Measurements from ENCODE around the gene TMTC3. TPM values are rescaled to one million over a fixed set of nuclear protein-coding genes. Genes with fewer than 3 reads are reported as not detected.

The TMTC3 gene
- total RNA-seq, 5 donors from 2014 or later (not counting 1 experiment from before 2014, with no cell fraction given): 7.1 to 11.0 (median 8.6) TPM

- ChIA-PET POLR2A (interaction anchor here in 1 of 2 donors (0.6 to 0.9 kb wide), 2 partner anchors 12 to 1563 kb away, joined by 3 to 6 read pairs; no protein-coding TSS in a partner anchor), CTCF (interaction anchor here in 1 of 2 donors (1.2 kb wide), 1 partner anchor 12 kb away, joined by 4 read pairs; no protein-coding TSS in a partner anchor)
- Mint-ChIP-seq H3K27ac (peak overlapping the region; percentile 96), H3K27me3 (no peaks in the 10 kb centered on the region), H3K9me3 (no peaks in the 10 kb centered on the region), H3K4me1 (peaks cover 51 to 62% (median 57%) of the 10 kb centered on the region in 3 donors), H3K36me3 (peaks cover 15% of the 10 kb centered on the region), H3K4me3 (peak overlapping the region; percentile 92 to 96 (median 94))
- Histone ChIP-seq H3K4me1 (ENCODE audit: control insufficient read depth in 1 of 2, extremely low read depth in 1 of 2, insufficient read depth in 2 of 2, low read length in 2 of 2) (peaks cover 12 to 14% of the 10 kb centered on the region in 2 experiments), H3K27ac (ENCODE audit: low read length) (peak overlapping the region; percentile 39), H3K4me3 (ENCODE audit: control insufficient read depth in 1 of 2, extremely low read depth in 1 of 2, low read length in 1 of 2) (peak overlapping the region; percentile 62 to 94), H3K27me3 (replicated peaks in 1 of 2; ENCODE audit: control insufficient read depth in 2 of 2, extremely low read depth in 1 of 2, insufficient read depth in 2 of 2, low read length in 1 of 2) (no peaks in the 10 kb centered on the region), H3K36me3 (ENCODE audit: control insufficient read depth in 2 of 2, extremely low read depth in 1 of 2, insufficient read depth in 1 of 2, low read length in 1 of 2) (no peaks in the 10 kb centered on the region), H3K9me3 (no peaks in the 10 kb centered on the region)
- 0% methylated on average over 15 of the region's 18 CpGs for WGBS (ENCODE audit: insufficient coverage)
- peak; percentile 1 to 5 (median 2) for ATAC-seq (replicated peaks in 1 of 4)
- peak in 21 of 35 experiments; percentile 2 to 38 (median 13) for DNase-seq
Measured at GRCh38 chr12:88142610-88142991, 494 bp downstream of the TMTC3 start.

DNA sequence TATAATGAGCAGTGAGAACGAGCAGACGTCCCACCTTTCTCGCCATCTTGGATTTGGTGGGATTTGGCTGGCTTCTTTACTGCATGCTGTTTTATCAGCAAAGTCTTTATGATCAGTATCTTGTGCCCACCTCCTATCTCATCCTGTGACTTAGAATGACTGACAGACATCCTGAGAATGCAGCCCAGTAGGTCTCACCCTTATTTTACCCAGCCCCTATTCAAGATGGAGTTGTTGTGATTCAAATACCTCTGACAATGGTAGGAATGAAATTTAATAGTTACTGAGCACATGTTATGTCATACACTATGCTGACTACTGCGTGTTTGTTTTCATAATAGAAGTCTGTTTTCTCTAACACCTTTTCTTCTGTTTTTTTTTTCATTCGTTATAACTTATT, 1.9 kb downstream of the TMTC3 start:
- WGBS (ENCODE audit: insufficient coverage): no CpG with 5 or more reads among the region's 5 CpGs

GRCh38 chr12:88144546-88145468, 2.7 kb downstream of the TMTC3 start:
- Histone ChIP-seq H3K27me3 (replicated peaks in 1 of 2; ENCODE audit: control insufficient read depth in 2 of 2, extremely low read depth in 1 of 2, insufficient read depth in 2 of 2, low read length in 1 of 2) (no peaks in the 10 kb centered on the region), H3K9me3 (no peaks in the 10 kb centered on the region), H3K27ac (ENCODE audit: low read length) (no peak overlapping the region), H3K4me1 (ENCODE audit: control insufficient read depth in 1 of 2, extremely low read depth in 1 of 2, insufficient read depth in 2 of 2, low read length in 2 of 2) (peaks cover 12 to 14% of the 10 kb centered on the region in 2 experiments), H3K4me3 (ENCODE audit: control insufficient read depth in 1 of 2, extremely low read depth in 1 of 2, low read length in 1 of 2) (no peak overlapping the region), H3K36me3 (ENCODE audit: control insufficient read depth in 2 of 2, extremely low read depth in 1 of 2, insufficient read depth in 1 of 2, low read length in 1 of 2) (no peaks in the 10 kb centered on the region)
- ChIA-PET POLR2A (interaction anchor here in 1 of 2 donors (0.6 kb wide), 1 partner anchor 10 kb away, joined by 3 read pairs; no protein-coding TSS in a partner anchor), CTCF (no interaction called here)
- H3K27ac Mint-ChIP-seq: no peak overlapping the region
- peak overlapping the region in 1 of 3 donors; percentile 5 for H3K4me3 Mint-ChIP-seq
- H3K27me3 Mint-ChIP-seq: no peaks in the 10 kb centered on the region
- H3K4me1 Mint-ChIP-seq: peaks cover 57 to 61% (median 59%) of the 10 kb centered on the region in 3 donors
- WGBS (ENCODE audit: insufficient coverage): no CpG with 5 or more reads among the region's 3 CpGs
- DNase-seq: no peak
- no peak for ATAC-seq (replicated peaks in 1 of 4)
- H3K9me3 Mint-ChIP-seq: no peaks in the 10 kb centered on the region
- peaks cover 17% of the 10 kb centered on the region for H3K36me3 Mint-ChIP-seq

More for the DNA sequence above, 1.9 kb downstream of the TMTC3 start:
- peaks cover 57 to 59% (median 59%) of the 10 kb centered on the region in 3 donors for H3K4me1 Mint-ChIP-seq
- DNase-seq: no peak
- H3K36me3 ChIP-seq (ENCODE audit: control insufficient read depth in 2 of 2, extremely low read depth in 1 of 2, insufficient read depth in 1 of 2, low read length in 1 of 2): no peaks in the 10 kb centered on the region
- CTCF ChIA-PET: no interaction called here
- H3K36me3 Mint-ChIP-seq: peaks cover 15% of the 10 kb centered on the region
- POLR2A ChIA-PET: no interaction called here
- no peaks in the 10 kb centered on the region for H3K27me3 Mint-ChIP-seq
- peak overlapping the region in 2 of 3 donors; percentile 17 to 94 for H3K4me3 Mint-ChIP-seq
- ATAC-seq (replicated peaks in 1 of 4): no peak
- H3K9me3 Mint-ChIP-seq: no peaks in the 10 kb centered on the region
- peaks cover 12 to 14% of the 10 kb centered on the region in 2 experiments for H3K4me1 ChIP-seq (ENCODE audit: control insufficient read depth in 1 of 2, extremely low read depth in 1 of 2, insufficient read depth in 2 of 2, low read length in 2 of 2)
- no peak overlapping the region for H3K27ac ChIP-seq (ENCODE audit: low read length)
- H3K4me3 ChIP-seq (ENCODE audit: control insufficient read depth in 1 of 2, extremely low read depth in 1 of 2, low read length in 1 of 2): no peak overlapping the region
- no peaks in the 10 kb centered on the region for H3K9me3 ChIP-seq
- H3K27me3 ChIP-seq (replicated peaks in 1 of 2; ENCODE audit: control insufficient read depth in 2 of 2, extremely low read depth in 1 of 2, insufficient read depth in 2 of 2, low read length in 1 of 2): no peaks in the 10 kb centered on the region
- no peak overlapping the region for H3K27ac Mint-ChIP-seq

DNA sequence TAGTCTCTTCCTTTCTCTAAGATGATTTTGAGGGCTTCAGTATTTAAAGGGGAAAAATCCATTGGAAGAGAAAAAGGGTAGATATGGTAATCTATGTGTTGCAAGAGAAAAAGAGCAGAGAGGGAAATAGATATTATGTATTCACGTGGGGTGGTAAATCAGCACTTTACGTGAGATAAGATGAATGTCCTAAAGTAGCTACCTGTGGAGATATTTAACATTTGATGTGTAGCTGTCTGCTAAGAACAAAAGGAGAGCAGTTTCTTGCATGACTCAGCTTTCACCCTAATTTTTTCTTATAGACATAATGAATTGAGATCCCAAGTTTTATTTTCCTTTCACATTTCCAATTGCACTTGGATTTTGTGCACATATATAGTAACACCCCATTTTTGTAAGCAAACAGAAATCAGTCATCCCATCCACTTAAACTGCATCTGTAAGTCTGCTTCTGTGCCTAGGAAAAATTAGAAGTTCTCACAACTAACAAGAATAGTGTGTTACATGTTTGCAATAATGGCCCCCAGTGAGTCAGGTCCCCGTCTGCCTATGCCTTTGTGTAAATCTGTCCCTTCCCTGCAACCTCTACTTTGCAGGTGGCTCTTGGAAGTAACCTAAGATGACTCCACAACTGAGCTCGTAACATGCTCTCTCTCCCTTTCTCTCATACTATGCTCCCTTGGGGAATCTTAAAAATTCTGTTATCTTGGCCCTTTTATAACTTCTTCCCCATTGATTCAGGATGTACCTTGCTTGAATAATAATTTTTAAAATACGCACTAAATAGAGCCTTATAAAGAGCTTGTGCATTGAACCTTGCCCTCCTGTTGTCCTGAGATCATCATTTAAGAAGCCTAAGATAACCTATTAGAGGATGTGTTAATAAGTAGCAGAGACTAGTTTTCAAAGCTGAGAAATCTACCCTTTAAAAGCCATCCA, 3.7 kb downstream of the TMTC3 start:
- H3K9me3 ChIP-seq: no peaks in the 10 kb centered on the region
- peaks cover 56 to 62% (median 60%) of the 10 kb centered on the region in 3 donors for H3K4me1 Mint-ChIP-seq
- 100% methylated on average over 1 of the region's 5 CpGs for WGBS (ENCODE audit: insufficient coverage)
- peaks cover 12 to 14% of the 10 kb centered on the region in 2 experiments for H3K4me1 ChIP-seq (ENCODE audit: control insufficient read depth in 1 of 2, extremely low read depth in 1 of 2, insufficient read depth in 2 of 2, low read length in 2 of 2)
- ChIA-PET CTCF (interaction anchor here in 1 of 2 donors (0.6 kb wide), 1 partner anchor 343 kb away, joined by 3 read pairs; no protein-coding TSS in a partner anchor), POLR2A (no interaction called here)
- no peaks in the 10 kb centered on the region for H3K27me3 ChIP-seq (replicated peaks in 1 of 2; ENCODE audit: control insufficient read depth in 2 of 2, extremely low read depth in 1 of 2, insufficient read depth in 2 of 2, low read length in 1 of 2)
- no peak overlapping the region for H3K4me3 ChIP-seq (ENCODE audit: control insufficient read depth in 1 of 2, extremely low read depth in 1 of 2, low read length in 1 of 2)
- H3K27me3 Mint-ChIP-seq: no peaks in the 10 kb centered on the region
- H3K27ac Mint-ChIP-seq: no peak overlapping the region
- H3K36me3 Mint-ChIP-seq: peaks cover 19% of the 10 kb centered on the region
- DNase-seq (no peak), ATAC-seq (replicated peaks in 1 of 4) (no peak)
- no peaks in the 10 kb centered on the region for H3K9me3 Mint-ChIP-seq
- peak overlapping the region in 1 of 3 donors; percentile 5 for H3K4me3 Mint-ChIP-seq
- H3K36me3 ChIP-seq (ENCODE audit: control insufficient read depth in 2 of 2, extremely low read depth in 1 of 2, insufficient read depth in 1 of 2, low read length in 1 of 2): peaks cover 0 to 2% of the 10 kb centered on the region in 2 donors
- H3K27ac ChIP-seq (ENCODE audit: low read length): no peak overlapping the region

DNA sequence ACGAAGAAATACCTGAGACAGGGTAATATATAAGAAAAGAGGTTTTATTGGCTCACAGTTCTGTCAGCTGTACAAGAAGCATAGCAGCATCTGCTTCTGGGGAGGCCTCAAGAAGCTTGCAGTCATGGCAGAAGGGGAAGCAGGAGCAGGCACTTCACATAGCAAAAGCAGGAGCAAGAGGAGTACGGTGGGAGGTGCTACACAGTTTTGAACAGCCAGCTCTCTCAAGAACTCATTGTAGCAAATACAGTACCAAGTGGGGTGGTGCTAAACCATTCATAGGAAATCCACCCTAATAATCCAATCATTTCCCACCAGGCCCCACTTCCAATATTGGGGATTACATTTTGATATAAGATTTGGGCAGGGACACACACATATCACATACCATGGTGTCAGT, 8.0 kb downstream of the TMTC3 start:
- Mint-ChIP-seq H3K4me3 (no peak overlapping the region), H3K36me3 (peaks cover 29% of the 10 kb centered on the region), H3K27ac (no peak overlapping the region), H3K9me3 (no peaks in the 10 kb centered on the region), H3K27me3 (no peaks in the 10 kb centered on the region), H3K4me1 (peaks cover 28 to 36% (median 34%) of the 10 kb centered on the region in 3 donors)
- no peaks in the 10 kb centered on the region for H3K27me3 ChIP-seq (replicated peaks in 1 of 2; ENCODE audit: control insufficient read depth in 2 of 2, extremely low read depth in 1 of 2, insufficient read depth in 2 of 2, low read length in 1 of 2)
- no peak overlapping the region for H3K4me3 ChIP-seq (ENCODE audit: control insufficient read depth in 1 of 2, extremely low read depth in 1 of 2, low read length in 1 of 2)
- POLR2A ChIA-PET: no interaction called here
- H3K4me1 ChIP-seq (ENCODE audit: control insufficient read depth in 1 of 2, extremely low read depth in 1 of 2, insufficient read depth in 2 of 2, low read length in 2 of 2): no peaks in the 10 kb centered on the region
- 100% methylated on average over 1 of the region's 2 CpGs for WGBS (ENCODE audit: insufficient coverage)
- H3K9me3 ChIP-seq: no peaks in the 10 kb centered on the region
- CTCF ChIA-PET: interaction anchor here in 1 of 2 donors (0.6 kb wide), 1 partner anchor 493 kb away, joined by 3 read pairs; no protein-coding TSS in a partner anchor
- peaks cover 0 to 2% of the 10 kb centered on the region in 2 donors for H3K36me3 ChIP-seq (ENCODE audit: control insufficient read depth in 2 of 2, extremely low read depth in 1 of 2, insufficient read depth in 1 of 2, low read length in 1 of 2)
- ATAC-seq (replicated peaks in 1 of 4): no peak
- DNase-seq: no peak
- H3K27ac ChIP-seq (ENCODE audit: low read length): no peak overlapping the region
